ENCODE data around the gene BTBD7.

BTBD7 gene

GRCh38 chr14:93195316-93195999 is 137.4 kb downstream of the BTBD7 start:
- H3K4me3 ChIP-seq (ENCODE audit: low read depth, low read length) = no peak overlapping the region
- TF ChIP-seq CTCF (IDR thresholded peaks at IDR 0.05; ENCODE audit: low read depth, low read length) = no peak
- no peak for DNase-seq
- no peaks in the 10 kb centered on the region for H3K27me3 ChIP-seq (ENCODE audit: insufficient read depth, low read depth, severe bottlenecking)
- H3K36me3 ChIP-seq = no peaks in the 10 kb centered on the region
- H3K9me3 ChIP-seq (ENCODE audit: severe bottlenecking) = no peaks in the 10 kb centered on the region
- H3K27ac ChIP-seq = no peak overlapping the region
